ENCODE data around the gene PGA4.
"Not testable (repeated sequence)": the region's sequence is repeated elsewhere in the genome, so short reads cannot be mapped to it uniquely, and the experiment has no call there.

- TF ChIP-seq POLR2A, CTCF, EP300 (IDR thresholded peaks at IDR 0.05): not testable (repeated sequence)
Measured at GRCh38 chr11:61222047-61222446, at the start of gene PGA4.

All from tibial nerve (tissue), 4 donors.